Activated CD4-positive, alpha-beta T cell treated with anti-CD3 and anti-CD28 coated beads, Interleukin-2, amount 10 ng/mL, durations not matched to agents 24 days and 14 days (primary cell): Measurements from ENCODE around the gene DDX17. TPM values are rescaled to one million over a fixed set of nuclear protein-coding genes. Genes with fewer than 3 reads are reported as not detected.
A peak's percentile ranks its signal among the peaks of the same experiment; 100 is the strongest.
"Not testable (repeated sequence)": the region's sequence is repeated elsewhere in the genome, so short reads cannot be mapped to it uniquely, and the experiment has no call there.

Experiments
- DNase-seq: peaks from one replicate; pipeline ENCODE4 v3.0.0; 2022
- H3K27ac Mint-ChIP-seq: one replicate; pipeline ENCODE4 v1.8.0; 2022; ENCODE audit warnings: mild to moderate bottlenecking, mixed read lengths
- H3K27me3 Mint-ChIP-seq: one replicate; pipeline ENCODE4 v1.8.0; 2022; ENCODE audit warnings: mixed read lengths
- H3K36me3 Mint-ChIP-seq: one replicate; pipeline ENCODE4 v1.8.0; 2022; ENCODE audit warnings: low read depth, mild to moderate bottlenecking, mixed read lengths
- H3K4me1 Mint-ChIP-seq: one replicate; pipeline ENCODE4 v1.8.0; 2021; ENCODE audit warnings: mixed read lengths
- H3K4me3 Mint-ChIP-seq: one replicate; pipeline ENCODE4 v1.8.0; 2022; ENCODE audit warnings: mild to moderate bottlenecking, moderate library complexity, mixed read lengths
- H3K9me3 Mint-ChIP-seq: one replicate; pipeline ENCODE4 v1.8.0; 2021; ENCODE audit warnings: mixed read lengths
- intact Hi-C: fragments of 100-400 bp; cut with micrococcal nuclease; formaldehyde crosslinking; loops from one replicate; pipeline ENCODE4 v1.15.1; 2023
- total RNA-seq: library from RNA; stranded (reverse); gene quantifications from 2 replicates; pipeline ENCODE4 v1.2.3, GENCODE V29; 2022

Gene DDX17
- total RNA-seq, 1 donor from 2014 or later: 374 TPM

DNA sequence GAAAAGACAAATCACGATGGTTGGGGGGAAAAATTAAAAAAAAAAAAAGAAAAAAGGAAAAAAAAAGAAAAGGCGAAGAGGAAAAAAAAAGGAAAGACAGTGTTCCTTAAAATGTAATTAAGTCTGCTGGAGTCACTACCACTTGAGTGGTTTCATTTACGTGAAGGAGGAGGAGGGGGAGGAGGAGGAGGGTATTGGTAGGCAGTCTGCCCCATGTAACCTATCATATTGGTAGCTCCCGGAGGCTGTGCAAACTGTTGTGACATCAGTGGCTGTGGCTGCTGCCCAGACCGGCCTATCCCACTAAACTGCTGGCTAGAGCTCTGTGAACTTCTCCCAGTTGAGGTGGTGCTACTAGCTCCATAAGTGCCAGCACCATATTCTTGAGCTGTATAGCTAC, 20.3 kb downstream of the DDX17 start:
- Mint-ChIP-seq H3K27me3 (no peaks in the 10 kb centered on the region), H3K9me3 (no peaks in the 10 kb centered on the region), H3K4me3 (no peak overlapping the region), H3K36me3 (peaks cover 88% of the 10 kb centered on the region), H3K4me1 (peaks cover 27% of the 10 kb centered on the region), H3K27ac (peak overlapping the region; percentile 62)
- intact Hi-C loops: no loop called here
- DNase-seq: no peak

DNA sequence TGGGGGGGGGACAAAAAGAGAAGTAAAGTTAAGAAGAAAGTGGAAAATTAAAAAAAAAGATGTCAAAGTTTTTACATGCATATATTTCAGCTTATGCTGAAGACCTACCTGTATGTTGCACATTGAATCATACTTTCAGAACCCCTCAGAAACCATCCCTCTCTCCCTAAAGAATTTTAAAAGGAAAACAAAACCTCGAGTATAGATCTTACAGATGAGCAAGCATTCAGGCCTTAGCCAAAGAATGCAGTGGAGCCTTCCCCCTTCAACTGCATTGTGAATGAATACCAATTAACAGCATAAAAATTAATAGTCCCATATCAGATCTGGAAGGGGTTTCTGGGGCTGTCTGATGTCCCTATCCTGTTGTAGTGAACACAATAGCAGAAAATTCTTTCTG, 21.9 kb downstream of the DDX17 start:
- no peak overlapping the region for H3K4me3 Mint-ChIP-seq
- H3K27me3 Mint-ChIP-seq: no peaks in the 10 kb centered on the region
- peaks cover 79% of the 10 kb centered on the region for H3K36me3 Mint-ChIP-seq
- H3K4me1 Mint-ChIP-seq: peaks cover 20% of the 10 kb centered on the region
- no peak for DNase-seq
- peak overlapping the region; percentile 57 for H3K27ac Mint-ChIP-seq
- H3K9me3 Mint-ChIP-seq: no peaks in the 10 kb centered on the region
- intact Hi-C loops: no loop called here

DNA sequence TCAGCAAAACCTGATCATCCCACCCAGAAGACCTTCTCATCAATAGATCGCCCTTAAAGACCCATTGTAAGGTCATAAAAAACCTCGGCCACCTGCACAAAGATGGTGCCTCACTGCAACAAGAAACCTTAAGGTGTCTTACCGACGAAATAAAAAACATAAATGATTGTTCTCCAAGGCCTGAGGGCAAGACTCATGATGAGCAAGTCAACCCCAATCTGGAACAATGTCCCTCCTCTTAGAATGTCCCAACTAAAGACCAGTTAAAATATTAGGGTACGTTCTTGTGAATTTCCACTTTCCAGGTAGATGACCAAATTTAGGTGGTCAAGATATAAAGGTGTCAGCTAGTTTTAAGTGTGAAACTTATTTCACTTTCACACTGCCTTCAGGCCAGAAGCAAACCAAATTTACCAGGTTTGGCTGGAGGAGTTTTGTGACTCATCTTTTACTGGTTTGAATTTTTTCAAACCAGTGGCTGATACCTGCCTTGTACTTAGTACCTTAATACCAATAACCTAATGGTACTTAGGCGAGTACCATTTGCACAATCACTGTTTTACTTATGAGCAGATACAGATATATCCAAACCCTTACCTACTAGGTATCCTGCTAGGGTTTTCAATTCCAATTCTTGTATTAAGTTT, 23.3 kb downstream of the DDX17 start:
- Mint-ChIP-seq H3K9me3 (no peaks in the 10 kb centered on the region), H3K36me3 (peaks cover 68% of the 10 kb centered on the region), H3K4me1 (peaks cover 12% of the 10 kb centered on the region), H3K27ac (no peak overlapping the region), H3K27me3 (no peaks in the 10 kb centered on the region), H3K4me3 (no peak overlapping the region)
- intact Hi-C loops: no loop called here
- no peak for DNase-seq

DNA sequence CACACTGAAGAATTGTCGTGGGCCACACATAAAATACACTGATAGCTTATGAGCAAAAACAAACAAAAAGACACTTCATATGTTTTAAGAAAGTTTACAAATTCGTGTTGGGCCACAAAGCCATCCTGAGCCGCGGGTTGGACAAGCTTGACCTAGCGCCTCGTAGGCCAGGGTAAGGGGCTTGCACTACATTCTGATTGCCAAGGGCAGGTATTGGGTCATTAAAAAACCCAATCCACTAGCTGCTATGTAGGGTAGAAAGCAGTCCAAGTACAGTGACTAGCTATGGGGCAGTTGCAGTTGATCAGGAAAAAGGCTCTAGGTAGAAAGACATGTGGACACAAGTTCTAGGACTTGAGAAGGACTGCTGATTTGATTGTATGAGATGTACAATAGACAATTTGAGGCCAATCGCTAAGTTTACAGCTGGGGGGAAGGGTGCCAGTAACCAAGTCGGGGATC, 24.2 kb downstream of the DDX17 start:
- intact Hi-C loops: no loop called here
- no peaks in the 10 kb centered on the region for H3K27me3 Mint-ChIP-seq
- H3K36me3 Mint-ChIP-seq: peaks cover 61% of the 10 kb centered on the region
- no peak overlapping the region for H3K4me3 Mint-ChIP-seq
- DNase-seq: no peak
- no peak overlapping the region for H3K27ac Mint-ChIP-seq
- peaks cover 11% of the 10 kb centered on the region for H3K4me1 Mint-ChIP-seq
- no peaks in the 10 kb centered on the region for H3K9me3 Mint-ChIP-seq

DNA sequence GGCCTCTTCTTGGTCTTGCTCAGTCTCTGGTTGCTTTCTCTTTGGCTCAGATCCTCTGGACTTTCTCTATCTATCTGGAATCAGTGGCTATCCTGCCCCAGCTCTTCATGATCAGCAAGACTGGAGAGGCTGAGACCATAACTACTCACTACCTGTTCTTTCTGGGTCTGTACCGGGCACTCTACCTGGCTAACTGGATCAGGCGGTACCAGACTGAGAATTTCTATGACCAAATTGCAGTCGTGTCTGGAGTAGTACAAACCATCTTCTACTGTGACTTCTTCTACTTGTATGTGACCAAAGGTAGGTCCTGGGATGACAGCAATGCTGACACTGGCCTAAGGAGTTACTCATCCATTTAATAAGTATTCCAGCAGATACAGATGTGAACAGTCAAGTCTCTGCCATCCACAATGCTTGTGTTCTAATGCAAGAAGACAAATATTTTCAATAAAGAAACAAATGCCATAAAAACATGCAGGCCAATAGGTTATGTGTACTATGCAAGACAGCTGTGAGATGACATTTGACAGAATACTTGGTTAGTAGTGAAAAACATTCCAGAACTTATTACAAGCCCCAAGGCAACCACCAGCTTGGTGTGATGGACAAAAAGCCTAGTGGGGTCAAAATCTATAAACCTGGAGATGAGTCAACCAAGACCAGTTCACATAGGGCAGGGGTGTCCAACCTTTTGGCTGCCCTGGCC, 24.8 kb downstream of the DDX17 start:
- peaks cover 11% of the 10 kb centered on the region for H3K4me1 Mint-ChIP-seq
- peak overlapping the region; percentile 0 for H3K27ac Mint-ChIP-seq
- no peak for DNase-seq
- H3K27me3 Mint-ChIP-seq: no peaks in the 10 kb centered on the region
- H3K4me3 Mint-ChIP-seq: no peak overlapping the region
- peaks cover 55% of the 10 kb centered on the region for H3K36me3 Mint-ChIP-seq
- H3K9me3 Mint-ChIP-seq: no peaks in the 10 kb centered on the region
- intact Hi-C loops: no loop called here

DNA sequence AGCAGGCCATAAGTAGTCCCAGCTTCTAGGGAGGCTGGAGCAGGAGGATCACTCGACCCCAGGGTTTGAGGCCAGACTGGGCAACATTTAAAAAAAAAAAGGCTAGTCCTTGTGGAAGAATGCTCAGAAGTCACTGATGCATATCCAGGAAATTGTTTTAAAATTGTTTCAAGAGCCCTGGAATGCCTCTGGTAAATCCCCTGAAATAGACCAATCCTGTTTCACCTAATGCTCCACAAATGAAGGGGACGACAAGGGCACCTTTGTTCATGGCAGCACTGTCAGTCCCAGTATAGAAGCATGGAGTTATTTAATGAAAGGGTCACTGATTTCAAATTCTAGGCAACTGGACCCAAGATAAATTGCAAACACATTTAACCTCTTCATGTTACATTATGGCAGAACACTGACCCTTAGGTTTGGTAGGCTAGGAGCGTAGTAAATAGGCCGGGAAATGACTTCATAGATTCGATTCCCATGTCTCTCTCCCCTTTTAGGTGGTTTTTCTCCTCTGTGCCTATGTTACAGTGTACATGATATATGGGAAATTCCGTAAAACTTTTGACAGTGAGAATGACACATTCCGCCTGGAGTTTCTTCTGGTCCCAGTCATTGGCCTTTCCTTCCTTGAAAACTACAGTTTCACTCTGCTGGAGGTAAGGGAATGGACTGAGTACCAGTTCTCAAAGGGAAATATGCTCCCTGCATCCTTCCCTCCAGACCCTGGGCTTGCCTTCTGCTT, 26.8 kb downstream of the DDX17 start:
- Mint-ChIP-seq H3K27me3 (no peaks in the 10 kb centered on the region), H3K4me3 (no peak overlapping the region), H3K27ac (no peak overlapping the region), H3K36me3 (peaks cover 37% of the 10 kb centered on the region), H3K4me1 (peaks cover 5% of the 10 kb centered on the region), H3K9me3 (no peaks in the 10 kb centered on the region)
- DNase-seq: no peak
- intact Hi-C loops: no loop called here

DNA sequence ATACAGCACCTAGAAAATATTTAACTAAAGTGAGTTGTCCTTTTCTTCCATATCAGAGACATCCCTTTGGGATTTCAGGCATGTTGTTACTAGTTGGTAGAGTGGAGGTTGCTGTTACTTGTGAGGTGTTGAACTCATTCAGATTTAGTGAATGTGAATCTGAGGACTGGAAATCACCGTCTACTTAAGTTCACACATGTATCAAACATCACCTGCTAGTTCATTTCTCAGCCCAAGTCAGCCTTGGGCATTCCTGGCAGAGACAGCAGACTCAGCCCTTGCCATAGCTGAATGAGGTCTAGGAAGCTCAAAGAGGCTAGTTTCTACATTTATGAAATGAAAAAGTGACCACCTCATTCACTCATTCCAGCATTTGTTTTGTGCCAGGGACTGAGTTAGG, 28.5 kb downstream of the DDX17 start:
- Mint-ChIP-seq H3K9me3 (no peaks in the 10 kb centered on the region), H3K36me3 (peaks cover 22% of the 10 kb centered on the region), H3K4me3 (no peak overlapping the region), H3K4me1 (no peaks in the 10 kb centered on the region), H3K27me3 (no peaks in the 10 kb centered on the region), H3K27ac (no peak overlapping the region)
- intact Hi-C loops: no loop called here
- no peak for DNase-seq

DNA sequence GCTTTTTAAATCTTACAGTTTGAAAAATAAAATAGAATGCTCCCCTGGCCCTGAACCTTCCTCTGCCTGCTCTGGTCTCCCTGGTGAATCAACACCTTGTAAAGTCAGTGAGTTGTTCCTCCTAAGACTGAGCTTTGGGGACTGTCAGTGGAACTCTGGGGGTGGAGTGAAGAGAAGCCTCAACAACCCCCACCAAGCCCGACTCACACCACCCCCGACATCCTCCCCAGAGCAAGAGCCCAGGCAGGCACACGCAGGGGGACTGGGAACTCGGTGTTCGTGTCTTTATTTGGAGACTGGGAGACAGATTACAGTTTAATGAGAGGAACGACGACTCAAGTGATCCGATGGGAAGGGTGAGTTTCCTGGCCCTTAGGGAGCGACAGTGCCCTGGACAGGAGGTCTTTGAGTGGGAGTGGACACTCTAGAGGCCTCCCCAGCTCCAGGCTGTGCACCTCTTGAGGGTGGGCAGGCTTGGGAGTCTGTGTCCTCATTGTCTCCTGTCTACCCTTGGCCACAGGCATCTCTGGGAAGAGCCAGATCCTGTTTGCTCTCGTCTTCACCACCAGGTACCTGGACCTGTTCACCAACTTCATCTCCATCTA, 32.0 kb downstream of the DDX17 start:
- DNase-seq: no peak
- H3K27me3 Mint-ChIP-seq: peaks cover 2% of the 10 kb centered on the region
- intact Hi-C loops: no loop called here
- H3K4me1 Mint-ChIP-seq: no peaks in the 10 kb centered on the region
- H3K4me3 Mint-ChIP-seq: no peak overlapping the region
- no peak overlapping the region for H3K27ac Mint-ChIP-seq
- no peaks in the 10 kb centered on the region for H3K9me3 Mint-ChIP-seq
- no peaks in the 10 kb centered on the region for H3K36me3 Mint-ChIP-seq

DNA sequence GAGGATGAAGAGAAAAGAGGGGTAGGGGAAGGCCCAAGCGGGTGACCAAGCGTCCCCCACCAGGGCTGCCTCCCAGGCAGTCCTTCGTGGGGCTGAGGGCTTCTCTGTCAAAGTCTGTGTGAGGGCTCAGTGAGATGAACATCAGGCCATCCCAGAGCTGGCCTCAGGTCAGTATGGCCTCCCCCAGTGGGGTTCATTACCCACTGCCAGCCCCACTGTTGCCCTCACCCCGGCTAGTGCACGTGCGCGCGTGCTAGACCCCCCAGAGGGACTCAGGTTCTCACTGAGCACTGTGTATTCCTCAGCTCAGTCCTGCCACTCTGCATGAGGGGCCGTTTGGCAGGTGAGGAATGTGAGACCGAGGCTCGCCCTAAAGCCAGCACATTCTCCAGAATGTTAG, 34.9 kb downstream of the DDX17 start:
- intact Hi-C loops: no loop called here
- no peak overlapping the region for H3K27ac Mint-ChIP-seq
- no peak for DNase-seq

DNA sequence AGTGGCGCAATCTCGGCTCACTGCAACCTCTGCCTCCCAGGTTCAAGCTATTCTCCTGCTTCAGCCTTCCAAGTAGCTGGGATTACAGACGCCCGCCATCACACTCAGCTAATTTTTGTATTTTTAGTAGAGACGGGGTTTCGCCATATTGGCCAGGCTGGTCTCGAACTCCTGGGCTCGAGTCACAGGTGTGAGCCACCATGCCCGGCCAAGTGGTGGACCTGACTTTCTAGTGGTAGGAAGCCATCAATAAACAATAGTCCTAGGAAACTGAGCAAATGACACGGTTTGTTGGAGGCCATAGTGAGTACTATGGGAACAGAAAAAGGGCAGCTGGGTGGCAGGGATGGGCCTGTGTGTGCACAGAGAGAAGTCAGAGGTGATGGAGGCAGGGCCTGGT, 35.9 kb downstream of the DDX17 start:
- H3K27ac Mint-ChIP-seq, H3K4me1 Mint-ChIP-seq, intact Hi-C loops, H3K36me3 Mint-ChIP-seq, DNase-seq, H3K4me3 Mint-ChIP-seq, H3K9me3 Mint-ChIP-seq: not testable (repeated sequence)
- peaks cover 24% of the 10 kb centered on the region for H3K27me3 Mint-ChIP-seq

More for the DNA sequence above, 34.9 kb downstream of the DDX17 start:
- H3K27me3 Mint-ChIP-seq: peaks cover 15% of the 10 kb centered on the region
- no peak overlapping the region for H3K4me3 Mint-ChIP-seq
- H3K4me1 Mint-ChIP-seq: peaks cover 6% of the 10 kb centered on the region
- H3K36me3 Mint-ChIP-seq: no peaks in the 10 kb centered on the region
- no peaks in the 10 kb centered on the region for H3K9me3 Mint-ChIP-seq

DNA sequence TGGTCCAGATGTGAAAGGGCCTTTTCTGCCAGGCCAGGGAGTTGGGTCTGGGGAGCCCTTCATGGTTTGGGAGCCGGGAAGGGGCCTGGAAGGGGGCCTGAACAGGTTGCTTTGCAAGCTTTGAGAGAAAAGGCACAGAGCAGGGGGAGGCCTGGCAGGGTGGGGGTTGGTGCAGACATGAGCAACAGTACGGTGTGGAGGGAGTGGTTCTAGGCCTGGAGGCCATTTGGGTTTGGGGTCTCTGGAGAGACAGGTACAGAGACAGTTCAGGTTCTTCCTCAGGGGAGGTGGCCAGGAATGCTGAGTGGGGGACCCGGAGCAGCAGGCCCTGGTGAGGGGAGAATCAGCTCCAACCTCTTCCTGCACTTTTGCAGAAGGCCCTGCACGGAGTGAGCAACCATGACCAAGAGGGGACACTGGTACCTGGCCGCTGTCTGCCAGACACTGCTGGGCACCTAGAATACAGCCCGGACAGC, 36.8 kb downstream of the DDX17 start:
- Mint-ChIP-seq H3K27ac (no peak overlapping the region), H3K4me1 (peaks cover 6% of the 10 kb centered on the region)
- intact Hi-C loops: no loop called here

DNA sequence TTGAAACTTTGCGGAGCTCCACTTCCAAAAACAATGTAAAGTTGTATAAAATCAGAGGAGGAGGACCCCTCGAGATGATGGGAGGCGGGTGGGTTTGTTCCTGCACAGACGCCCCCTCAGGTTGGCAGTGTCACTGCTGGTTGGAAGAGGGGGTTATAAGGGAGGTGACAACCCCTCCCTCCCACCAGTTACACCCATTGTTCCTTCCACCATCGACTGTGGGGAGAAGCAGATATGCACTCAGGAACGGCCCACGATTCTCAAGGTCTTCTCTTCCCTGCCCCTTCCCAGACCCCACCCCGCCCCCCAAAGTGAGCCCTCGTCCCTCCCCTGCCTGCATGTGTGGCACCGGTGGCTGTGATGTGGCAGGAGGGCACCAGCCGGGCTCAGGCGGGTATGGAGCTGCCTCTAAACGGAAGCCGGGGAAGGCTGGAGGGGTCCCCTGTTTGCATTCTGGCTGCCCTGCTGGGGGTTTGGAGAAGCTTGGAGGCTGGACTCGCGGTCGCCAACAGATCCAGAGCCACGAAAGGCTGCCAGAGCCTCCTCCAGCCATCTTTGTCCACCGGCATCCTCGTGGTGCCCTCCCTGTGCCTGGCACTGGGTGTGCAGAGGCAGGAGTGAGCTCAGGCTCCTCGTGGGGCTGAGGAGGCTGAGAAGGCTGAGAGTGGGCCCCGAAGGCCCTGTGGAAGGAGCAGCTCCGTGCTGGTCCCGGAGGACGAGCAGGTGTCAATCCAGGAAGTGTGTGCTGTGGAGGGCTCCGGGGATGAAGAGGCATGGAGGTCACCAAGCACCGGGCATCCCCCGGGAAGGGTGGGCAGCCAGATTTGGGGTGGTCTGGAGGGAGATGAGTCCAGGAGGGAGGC, 37.4 kb downstream of the DDX17 start:
- no peaks in the 10 kb centered on the region for H3K36me3 Mint-ChIP-seq
- H3K9me3 Mint-ChIP-seq: no peaks in the 10 kb centered on the region
- intact Hi-C loops: no loop called here
- no peak overlapping the region for H3K27ac Mint-ChIP-seq
- peaks cover 6% of the 10 kb centered on the region for H3K4me1 Mint-ChIP-seq
- DNase-seq: no peak
- H3K4me3 Mint-ChIP-seq: peak overlapping the region; percentile 78
- peaks cover 34% of the 10 kb centered on the region for H3K27me3 Mint-ChIP-seq

More for the DNA sequence above, 36.8 kb downstream of the DDX17 start:
- DNase-seq: no peak
- Mint-ChIP-seq H3K4me3 (no peak overlapping the region), H3K9me3 (no peaks in the 10 kb centered on the region), H3K36me3 (no peaks in the 10 kb centered on the region), H3K27me3 (peaks cover 28% of the 10 kb centered on the region)

DNA sequence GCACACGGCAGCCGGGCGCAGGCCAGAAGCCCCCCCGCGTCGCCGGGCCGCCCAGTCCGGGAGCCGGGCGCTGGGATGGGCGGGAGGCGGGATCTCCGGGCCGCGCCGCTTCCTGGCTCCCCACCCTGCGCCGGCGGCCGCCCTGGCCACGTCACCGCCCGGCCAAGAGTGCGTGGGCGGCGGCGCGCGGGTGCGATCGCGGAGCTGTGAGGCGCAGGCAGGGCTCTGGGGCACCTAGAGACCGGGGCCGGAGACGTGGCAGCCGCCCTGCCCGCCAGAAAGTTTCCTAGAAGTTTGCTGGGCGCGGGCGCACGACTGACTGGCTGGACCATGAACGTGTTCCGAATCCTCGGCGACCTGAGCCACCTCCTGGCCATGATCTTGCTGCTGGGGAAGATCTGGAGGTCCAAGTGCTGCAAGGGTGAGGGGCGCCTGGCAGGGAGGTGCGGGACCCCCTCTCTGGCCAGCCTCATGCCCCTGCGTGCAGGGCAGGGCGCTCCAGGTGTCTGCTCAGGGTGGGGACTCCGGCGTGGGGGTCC, 38.1 kb downstream of the DDX17 start, which contains the start of gene KDELR3:
KDELR3 (plus strand) TSS at position 193 of the 539 bp plus-strand sequence; CDS start at position 331, 138 bp downstream.
- DNase-seq: peak; percentile 89
- H3K27ac Mint-ChIP-seq: peak within 1 kb of the TSS; percentile 58
- intact Hi-C loops: no loop called here

More for the DNA sequence above, 38.1 kb downstream of the DDX17 start, which contains the start of gene KDELR3:
- H3K4me1 Mint-ChIP-seq: peaks cover 6% of the 10 kb centered on the region
- H3K9me3 Mint-ChIP-seq: no peaks in the 10 kb centered on the region
- no peaks in the 10 kb centered on the region for H3K36me3 Mint-ChIP-seq
- peaks cover 41% of the 10 kb centered on the region for H3K27me3 Mint-ChIP-seq
- H3K4me3 Mint-ChIP-seq: peak within 1 kb of the TSS; percentile 78
